ENCODE data around the gene EXOC6B. TPM values are rescaled to one million over a fixed set of nuclear protein-coding genes. Genes with fewer than 3 reads are reported as not detected.

The EXOC6B gene
- total RNA-seq, 4 donors from 2014 or later, result 21.0 to 57.7 (median 36.1) TPM

- H3K4me3 ChIP-seq, result no peak overlapping the region
- no peak overlapping the region for H3K27ac ChIP-seq
- peaks cover 0 to 3% (median 0%) of the 10 kb centered on the region in 3 donors for H3K4me1 ChIP-seq
- no peak for DNase-seq
- intact Hi-C loops (cut with DNase I), result no loop called here
- H3K27me3 ChIP-seq, result no peaks in the 10 kb centered on the region
- TF ChIP-seq, protein P1, sequence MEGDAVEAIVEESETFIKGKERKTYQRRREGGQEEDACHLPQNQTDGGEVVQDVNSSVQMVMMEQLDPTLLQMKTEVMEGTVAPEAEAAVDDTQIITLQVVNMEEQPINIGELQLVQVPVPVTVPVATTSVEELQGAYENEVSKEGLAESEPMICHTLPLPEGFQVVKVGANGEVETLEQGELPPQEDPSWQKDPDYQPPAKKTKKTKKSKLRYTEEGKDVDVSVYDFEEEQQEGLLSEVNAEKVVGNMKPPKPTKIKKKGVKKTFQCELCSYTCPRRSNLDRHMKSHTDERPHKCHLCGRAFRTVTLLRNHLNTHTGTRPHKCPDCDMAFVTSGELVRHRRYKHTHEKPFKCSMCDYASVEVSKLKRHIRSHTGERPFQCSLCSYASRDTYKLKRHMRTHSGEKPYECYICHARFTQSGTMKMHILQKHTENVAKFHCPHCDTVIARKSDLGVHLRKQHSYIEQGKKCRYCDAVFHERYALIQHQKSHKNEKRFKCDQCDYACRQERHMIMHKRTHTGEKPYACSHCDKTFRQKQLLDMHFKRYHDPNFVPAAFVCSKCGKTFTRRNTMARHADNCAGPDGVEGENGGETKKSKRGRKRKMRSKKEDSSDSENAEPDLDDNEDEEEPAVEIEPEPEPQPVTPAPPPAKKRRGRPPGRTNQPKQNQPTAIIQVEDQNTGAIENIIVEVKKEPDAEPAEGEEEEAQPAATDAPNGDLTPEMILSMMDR (IDR thresholded peaks at IDR 0.05), result no peak
- TF ChIP-seq POLR2A (IDR thresholded peaks at IDR 0.05), result no peak
- peaks cover 0 to 27% (median 0%) of the 10 kb centered on the region in 3 donors for H3K36me3 ChIP-seq
- H3K9me3 ChIP-seq, result peaks cover 0 to 9% (median 0%) of the 10 kb centered on the region in 3 donors
These were observed 271.5 kb downstream of the EXOC6B start for GRCh38 chr2:72554381-72554780.

GRCh38 chr2:72548081-72548764 lies 277.6 kb downstream of the EXOC6B start:
- no peak overlapping the region for H3K4me3 ChIP-seq
- H3K4me1 ChIP-seq, result no peaks in the 10 kb centered on the region
- WGBS, 2 donors, result 70 to 75% methylated on average over 5 of the region's 5 CpGs
- no peak overlapping the region for H3K27ac ChIP-seq
- no peaks in the 10 kb centered on the region for H3K27me3 ChIP-seq
- H3K36me3 ChIP-seq, result no peaks in the 10 kb centered on the region
- intact Hi-C loops (cut with DNase I), result no loop called here
- no peak for TF ChIP-seq POLR2A (IDR thresholded peaks at IDR 0.05)
- TF ChIP-seq, protein P1 (IDR thresholded peaks at IDR 0.05), result no peak
- H3K9me3 ChIP-seq, result no peaks in the 10 kb centered on the region
- DNase-seq, result no peak

DNA sequence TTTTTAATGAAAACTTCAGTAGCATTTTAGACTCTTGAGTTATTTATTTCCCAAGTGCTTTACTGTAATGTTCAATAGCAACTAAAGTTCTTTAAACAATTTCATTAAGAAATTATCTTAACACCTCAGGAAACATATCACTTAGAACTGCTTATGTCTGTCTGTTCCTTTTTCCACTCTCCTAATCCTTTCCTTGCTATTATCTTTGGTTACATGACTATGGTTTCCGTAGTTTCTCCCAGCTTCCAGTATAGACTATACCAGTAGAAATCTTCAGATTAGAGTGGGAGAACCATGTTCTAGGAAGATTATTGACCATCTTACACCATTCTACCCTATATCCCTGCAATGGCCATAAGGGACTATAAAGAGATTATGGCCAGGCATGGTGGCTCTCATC lies 280.0 kb downstream of the EXOC6B start:
- no peaks in the 10 kb centered on the region for H3K4me1 ChIP-seq
- no peaks in the 10 kb centered on the region for H3K27me3 ChIP-seq
- no peak overlapping the region for H3K27ac ChIP-seq
- no peaks in the 10 kb centered on the region for H3K36me3 ChIP-seq
- WGBS, 2 donors, result 94 to 96% methylated on average over 1 of the region's 1 CpG
- no peak overlapping the region for H3K4me3 ChIP-seq
- no peak for DNase-seq
- H3K9me3 ChIP-seq, result no peaks in the 10 kb centered on the region
- intact Hi-C loops (cut with DNase I), result no loop called here
- no peak for TF ChIP-seq POLR2A (IDR thresholded peaks at IDR 0.05)
- TF ChIP-seq, protein P1 (IDR thresholded peaks at IDR 0.05), result no peak

- DNase-seq, result no peak
- no peak overlapping the region for H3K27ac ChIP-seq
- H3K4me3 ChIP-seq, result no peak overlapping the region
- H3K27me3 ChIP-seq, result no peaks in the 10 kb centered on the region
- H3K36me3 ChIP-seq, result no peaks in the 10 kb centered on the region
- TF ChIP-seq, protein P1 (IDR thresholded peaks at IDR 0.05), result no peak
- no peak for TF ChIP-seq POLR2A (IDR thresholded peaks at IDR 0.05)
- intact Hi-C loops (cut with DNase I), result no loop called here
- no peaks in the 10 kb centered on the region for H3K4me1 ChIP-seq
- H3K9me3 ChIP-seq, result no peaks in the 10 kb centered on the region
These were observed 281.3 kb downstream of the EXOC6B start for GRCh38 chr2:72544554-72544953.

- no peak for DNase-seq
- no peaks in the 10 kb centered on the region for H3K4me1 ChIP-seq
- no peaks in the 10 kb centered on the region for H3K27me3 ChIP-seq
- H3K4me3 ChIP-seq, result no peak overlapping the region
- TF ChIP-seq POLR2A (IDR thresholded peaks at IDR 0.05), result no peak
- TF ChIP-seq, protein P1 (IDR thresholded peaks at IDR 0.05), result no peak
- H3K36me3 ChIP-seq, result no peaks in the 10 kb centered on the region
- H3K9me3 ChIP-seq, result no peaks in the 10 kb centered on the region
- intact Hi-C loops (cut with DNase I), result no loop called here
- no peak overlapping the region for H3K27ac ChIP-seq
- 84 to 86% methylated on average over 3 of the region's 3 CpGs for WGBS, 2 donors
These were observed 282.2 kb downstream of the EXOC6B start for GRCh38 chr2:72543497-72544216.

Data from esophagus squamous epithelium (tissue), 5 donors.